Liver (tissue), 3 donors: Measurements from ENCODE around the gene SCLY.

Experiments used
- ATF3 ChIP-seq: IDR thresholded peaks from 2 replicates; pipeline ENCODE4 v1.6.1; 2016; ENCODE audit warnings: antibody characterized with exemption
- CTCF ChIP-seq: fragments of 150-350 bp; IDR thresholded peaks from 2 replicates; pipeline ENCODE4 v1.5.1; 2017; ENCODE audit warnings: improper control_type of control experiment, low read depth, low read length; ENCODE audit not compliant: missing input control
- FOXA1 ChIP-seq: IDR thresholded peaks from 2 replicates; pipeline ENCODE4 v1.6.1; 2016; ENCODE audit warnings: antibody characterized with exemption
- GABPA ChIP-seq, 2 donors: IDR thresholded peaks in 1 of 2; conservative IDR thresholded peaks in 1 of 2; 2 replicates each; pipeline ENCODE4 v1.6.1; 2016; ENCODE audit warnings: antibody characterized with exemption in 2 of 2, mild to moderate bottlenecking in 1 of 2, moderate library complexity in 1 of 2
- JUND ChIP-seq, 2 donors: IDR thresholded peaks; 2 replicates each; pipeline ENCODE4 v1.6.1; 2016; ENCODE audit warnings: antibody characterized with exemption in 2 of 2
- MAX ChIP-seq: IDR thresholded peaks from 2 replicates; pipeline ENCODE4 v1.6.1; 2016; ENCODE audit warnings: antibody characterized with exemption
- REST ChIP-seq: IDR thresholded peaks from 2 replicates; pipeline ENCODE4 v1.6.1; 2016; ENCODE audit warnings: antibody characterized with exemption, mild to moderate bottlenecking
- SP1 ChIP-seq: IDR thresholded peaks from 2 replicates; pipeline ENCODE4 v1.6.1; 2018; ENCODE audit warnings: antibody characterized with exemption, mild to moderate bottlenecking
- YY1 ChIP-seq: IDR thresholded peaks from 2 replicates; pipeline ENCODE4 v1.6.1; 2016; ENCODE audit warnings: antibody characterized with exemption, mild to moderate bottlenecking
- ZBTB33 ChIP-seq: IDR thresholded peaks from 2 replicates; pipeline ENCODE4 v1.6.1; 2016; ENCODE audit warnings: antibody characterized with exemption
- donor health status: healthy.
- donor health status: healthy.

- TF ChIP-seq CTCF (no peak), JUND (IDR thresholded peaks at IDR 0.05) (no peak), MAX (no peak), ZBTB33 (no peak), YY1 (no peak), SP1 (no peak), FOXA1 (no peak), ATF3 (no peak), GABPA (IDR thresholded peaks at IDR 0.05 in 1 of 2, conservative IDR thresholded peaks at IDR 0.05 in 1 of 2) (no peak), REST (no peak)
Measured at GRCh38 chr2:238125127-238125885, 64.5 kb downstream of the SCLY start.
